ENCODE data around the gene DHCR24. TPM values are rescaled to one million over a fixed set of nuclear protein-coding genes. Genes with fewer than 3 reads are reported as not detected.
A peak's percentile ranks its signal among the peaks of the same experiment; 100 is the strongest.

DHCR24 gene
- total RNA-seq, 1 donor from 2014 or later: 181 TPM

DNA sequence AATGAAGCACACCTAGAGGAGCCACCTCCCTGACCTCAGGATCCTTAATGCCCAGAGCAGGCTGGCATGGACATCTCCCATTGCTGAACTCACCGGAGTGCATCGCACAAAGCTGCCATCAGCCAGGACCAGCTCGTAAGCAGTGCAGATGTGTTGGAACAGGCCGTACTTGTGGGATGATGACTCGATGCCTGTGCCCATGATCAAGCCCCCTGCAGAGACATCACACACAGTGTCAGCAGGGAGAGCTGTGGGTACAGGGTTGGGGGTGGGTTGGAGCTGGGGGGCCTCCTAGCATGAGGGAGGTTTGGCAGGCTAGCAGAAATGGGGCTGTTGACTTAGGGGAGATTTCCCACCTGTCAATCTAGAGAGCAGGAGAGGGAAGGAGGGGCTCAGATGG is 12.0 kb downstream of the DHCR24 start:
- Mint-ChIP-seq H3K36me3 (ENCODE audit: low read depth, unreplicated experiment) (peaks cover 35% of the 10 kb centered on the region), H3K4me1 (ENCODE audit: unreplicated experiment) (peaks cover 3% of the 10 kb centered on the region), H3K9me3 (ENCODE audit: unreplicated experiment) (no peaks in the 10 kb centered on the region), H3K27me3 (ENCODE audit: unreplicated experiment) (no peaks in the 10 kb centered on the region), H3K4me3 (ENCODE audit: unreplicated experiment) (peak overlapping the region; percentile 81), H3K27ac (ENCODE audit: unreplicated experiment) (no peak overlapping the region)
- no peak for TF ChIP-seq CTCF (IDR thresholded peaks at IDR 0.05; ENCODE audit: unreplicated experiment)
- DNase-seq (ENCODE audit: low spot score): no peak

DNA sequence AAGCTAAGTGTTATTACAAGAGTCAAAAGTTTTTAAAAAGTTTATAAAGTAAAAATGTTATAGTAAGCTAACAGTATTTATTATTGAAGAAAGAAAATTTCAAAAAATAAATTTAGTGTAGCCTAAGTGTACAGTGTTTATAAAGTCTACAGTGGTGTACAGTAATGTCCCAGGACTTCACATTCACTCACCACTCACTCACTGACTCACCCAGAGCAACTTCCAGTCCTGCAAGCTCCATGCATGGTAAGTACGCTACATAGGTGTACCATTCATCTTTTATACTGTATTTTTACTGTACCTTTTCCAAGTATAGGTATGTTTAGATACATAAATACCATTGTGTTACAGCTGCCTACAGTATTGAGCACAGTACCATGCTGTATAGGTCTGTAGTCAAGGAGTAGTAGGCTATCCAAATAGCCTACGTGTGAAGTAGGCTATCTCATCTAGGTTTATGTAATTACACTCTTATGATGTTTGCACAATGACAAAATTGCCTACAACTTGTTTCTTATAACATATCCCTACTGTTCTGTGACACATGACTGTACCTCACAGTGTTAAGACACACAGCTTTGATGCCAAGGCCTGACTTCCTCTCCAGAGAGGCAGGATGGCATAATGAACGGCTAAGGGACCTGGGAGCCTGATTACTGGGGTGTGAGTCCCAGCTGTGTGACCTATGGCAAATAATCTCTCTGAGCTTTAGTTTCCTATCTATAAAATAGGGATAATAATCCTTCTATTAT is 12.7 kb downstream of the DHCR24 start:
- DNase-seq (ENCODE audit: low spot score): no peak
- H3K4me1 Mint-ChIP-seq (ENCODE audit: unreplicated experiment): peaks cover 3% of the 10 kb centered on the region
- no peak for TF ChIP-seq CTCF (IDR thresholded peaks at IDR 0.05; ENCODE audit: unreplicated experiment)
- H3K4me3 Mint-ChIP-seq (ENCODE audit: unreplicated experiment): no peak overlapping the region
- no peaks in the 10 kb centered on the region for H3K9me3 Mint-ChIP-seq (ENCODE audit: unreplicated experiment)
- no peak overlapping the region for H3K27ac Mint-ChIP-seq (ENCODE audit: unreplicated experiment)
- H3K27me3 Mint-ChIP-seq (ENCODE audit: unreplicated experiment): no peaks in the 10 kb centered on the region
- H3K36me3 Mint-ChIP-seq (ENCODE audit: low read depth, unreplicated experiment): peaks cover 35% of the 10 kb centered on the region

DNA sequence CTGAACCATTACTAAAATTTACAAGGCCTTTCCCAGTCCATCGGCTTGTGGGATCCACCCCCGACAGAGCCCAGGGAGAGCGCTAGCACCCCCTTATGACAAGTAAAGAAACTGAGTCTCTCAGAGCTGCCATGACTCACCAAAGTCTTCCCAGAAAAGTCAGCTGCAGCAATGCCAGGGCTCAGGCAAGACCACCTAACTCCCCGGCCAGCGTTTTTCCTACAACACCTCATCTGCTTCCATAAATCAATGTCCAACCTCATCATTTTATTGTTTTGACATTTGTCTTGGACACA is 15.0 kb downstream of the DHCR24 start:
- DNase-seq (ENCODE audit: low spot score): no peak
- no peaks in the 10 kb centered on the region for H3K4me1 Mint-ChIP-seq (ENCODE audit: unreplicated experiment)
- no peaks in the 10 kb centered on the region for H3K9me3 Mint-ChIP-seq (ENCODE audit: unreplicated experiment)
- no peak for TF ChIP-seq CTCF (IDR thresholded peaks at IDR 0.05; ENCODE audit: unreplicated experiment)
- H3K36me3 Mint-ChIP-seq (ENCODE audit: low read depth, unreplicated experiment): peaks cover 41% of the 10 kb centered on the region
- H3K27ac Mint-ChIP-seq (ENCODE audit: unreplicated experiment): no peak overlapping the region
- no peaks in the 10 kb centered on the region for H3K27me3 Mint-ChIP-seq (ENCODE audit: unreplicated experiment)
- peak overlapping the region; percentile 5 for H3K4me3 Mint-ChIP-seq (ENCODE audit: unreplicated experiment)

DNA sequence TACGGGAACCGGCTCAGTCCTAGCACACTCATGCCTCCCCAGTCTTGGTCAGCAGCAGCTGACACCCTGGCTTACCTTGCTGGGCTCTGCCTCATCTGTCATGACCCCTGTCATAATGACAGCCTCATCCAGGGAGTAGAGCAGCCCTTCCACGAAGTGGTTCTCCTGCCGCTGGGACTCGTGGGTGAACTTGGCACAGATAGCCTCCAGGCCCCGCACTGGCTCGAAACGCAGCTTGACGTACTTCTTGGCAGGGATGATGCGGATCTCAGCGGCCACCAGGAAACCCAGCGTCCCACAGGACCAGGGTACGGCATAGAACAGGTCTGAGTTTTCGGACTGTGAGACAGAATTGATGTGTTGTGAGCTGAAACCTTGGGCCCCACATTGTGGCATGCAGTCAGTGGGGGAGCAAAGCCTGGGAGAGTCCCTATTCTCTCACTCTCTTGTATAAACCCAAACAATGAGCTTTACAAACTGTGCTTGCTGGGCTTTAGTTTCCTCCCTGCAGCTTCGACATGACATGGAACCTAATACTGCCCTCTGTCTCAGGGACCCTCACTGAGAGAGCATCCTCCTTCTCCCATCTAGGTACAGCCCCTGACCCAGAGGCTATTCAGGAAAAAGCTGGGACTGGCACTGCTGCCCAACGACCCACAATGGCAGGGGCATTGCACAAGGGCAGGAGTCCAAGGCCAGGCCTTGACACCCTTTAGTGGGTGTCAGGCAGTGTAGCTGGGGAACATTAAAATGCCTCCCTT is 15.5 kb downstream of the DHCR24 start:
- Mint-ChIP-seq H3K9me3 (ENCODE audit: unreplicated experiment) (no peaks in the 10 kb centered on the region), H3K4me1 (ENCODE audit: unreplicated experiment) (no peaks in the 10 kb centered on the region), H3K36me3 (ENCODE audit: low read depth, unreplicated experiment) (peaks cover 41% of the 10 kb centered on the region), H3K27me3 (ENCODE audit: unreplicated experiment) (no peaks in the 10 kb centered on the region), H3K4me3 (ENCODE audit: unreplicated experiment) (no peak overlapping the region), H3K27ac (ENCODE audit: unreplicated experiment) (no peak overlapping the region)
- TF ChIP-seq CTCF (IDR thresholded peaks at IDR 0.05; ENCODE audit: unreplicated experiment): no peak
- no peak for DNase-seq (ENCODE audit: low spot score)

DNA sequence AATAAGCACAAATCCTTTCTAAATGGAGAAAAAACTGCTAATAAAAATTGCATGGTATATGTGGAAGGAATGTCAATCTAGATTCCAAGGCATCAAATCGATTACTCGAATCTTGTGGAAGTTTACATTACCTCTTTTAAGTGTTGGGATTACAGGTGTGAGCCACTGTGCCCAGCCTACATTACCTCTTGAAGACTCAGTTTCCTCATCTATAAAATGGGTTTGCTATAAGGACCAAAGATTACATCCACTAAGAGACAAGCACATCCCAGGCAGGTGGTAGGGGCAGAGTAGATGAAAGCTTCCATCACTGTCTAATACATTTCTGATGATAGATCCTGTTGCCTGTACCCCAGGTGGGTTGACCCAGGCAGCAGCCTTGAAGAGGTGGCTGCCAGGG is 16.1 kb downstream of the DHCR24 start:
- Mint-ChIP-seq H3K4me1 (ENCODE audit: unreplicated experiment) (no peaks in the 10 kb centered on the region), H3K27ac (ENCODE audit: unreplicated experiment) (no peak overlapping the region), H3K36me3 (ENCODE audit: low read depth, unreplicated experiment) (peaks cover 47% of the 10 kb centered on the region), H3K9me3 (ENCODE audit: unreplicated experiment) (no peaks in the 10 kb centered on the region), H3K27me3 (ENCODE audit: unreplicated experiment) (no peaks in the 10 kb centered on the region), H3K4me3 (ENCODE audit: unreplicated experiment) (no peak overlapping the region)
- TF ChIP-seq CTCF (IDR thresholded peaks at IDR 0.05; ENCODE audit: unreplicated experiment): no peak
- DNase-seq (ENCODE audit: low spot score): no peak
